Measurements from ENCODE around the gene PSMB3. TPM values are rescaled to one million over a fixed set of nuclear protein-coding genes. Genes with fewer than 3 reads are reported as not detected.

Gene PSMB3
- total and polyA plus RNA-seq, 9 of the 15 experiments (the other 6 are each of a cell fraction or from before 2014, with no cell fraction given) = 460 to 2,775 (median 574) TPM

- no peak for ATAC-seq
- Histone ChIP-seq H3K4me2 (ENCODE audit: insufficient read depth, low read length) (no peak overlapping the region), H3K36me3 (ENCODE audit: control insufficient read depth, insufficient read depth, low read length) (peaks cover 69% of the 10 kb centered on the region; the same call in 2 of the 3 replicates), H3K9me3 (replicated peaks; ENCODE audit: control insufficient read depth, insufficient read depth, low read depth, low read length) (no peaks in the 10 kb centered on the region), H3K27me3 (ENCODE audit: control insufficient read depth in 2 of 2, insufficient read depth in 2 of 2, low read length in 2 of 2) (no peaks in the 10 kb centered on the region), H3K9ac (ENCODE audit: insufficient read depth in 1 of 2, low read depth in 2 of 2, low read length in 2 of 2) (peak overlapping the region in 1 of 2 experiments; percentile 70; a peak in 2 of 4 replicates), H3K27ac (ENCODE audit: extremely low read depth, low read depth, low read length) (no peak overlapping the region), H3K4me3 (no peak overlapping the region), H4K20me1 (replicated peaks; ENCODE audit: control insufficient read depth, insufficient read depth, low read length) (peaks cover 8% of the 10 kb centered on the region; the same call in 1 of the 2 replicates), H2AFZ (ENCODE audit: low read depth, low read length) (no peak overlapping the region), H3K9me1 (ENCODE audit: control insufficient read depth, insufficient read depth, low read length) (peaks cover 4% of the 10 kb centered on the region), H3K4me1 (replicated peaks in 1 of 2; ENCODE audit: control insufficient read depth in 2 of 2, insufficient read depth in 2 of 2, low read length in 2 of 2) (peaks cover 35 to 65% of the 10 kb centered on the region in 2 experiments), H3K79me2 (ENCODE audit: control insufficient read depth, insufficient read depth, low read length) (peaks cover 34% of the 10 kb centered on the region)
- TF ChIP-seq POLR2G (IDR thresholded peaks at IDR 0.05; ENCODE audit: low read depth, low read length) (peak; percentile 41; the same call in 1 of the 2 replicates), XRCC3 (IDR thresholded peaks at IDR 0.05) (no peak)
- ChIA-PET CTCF (ENCODE audit: low intra/inter-chr PET ratio) (no interaction called here), POLR2A (interaction anchor here (0.6 to 3.5 kb wide), 5 partner anchors 9 to 320 kb away, joined by 3 to 30 read pairs (median 3); no protein-coding TSS in a partner anchor)
- FAIRE-seq = no peak
- DNase-seq (ENCODE audit: extremely low read depth in 1 of 4, low spot score in 3 of 4) = no peak
- intact Hi-C loops (cut with micrococcal nuclease) = no loop called here
- BruUV-seq (replicated peaks) = no TSS peak
- in situ Hi-C loops (cut with MboI) = no loop called here
- 94% methylated on average over 12 of the region's 18 CpGs for WGBS (ENCODE audit: insufficient coverage, low coverage, missing lambda C conversion rate)
These were observed 43.3 kb upstream of the PSMB3 start for GRCh38 chr17:38709104-38709820.

- POLR2A ChIA-PET = interaction anchor here (0.6 to 3.5 kb wide), 9 partner anchors 7 to 319 kb away, joined by 3 to 30 read pairs (median 4); no protein-coding TSS in a partner anchor
- intact Hi-C loops (cut with micrococcal nuclease) (no loop called here), in situ Hi-C loops (cut with MboI) (no loop called here)
- H3K9me1 ChIP-seq (ENCODE audit: control insufficient read depth, insufficient read depth, low read length) = peaks cover 4% of the 10 kb centered on the region
- H2AFZ ChIP-seq (ENCODE audit: low read depth, low read length) = no peak overlapping the region
- ATAC-seq (no peak), FAIRE-seq (no peak), DNase-seq (ENCODE audit: extremely low read depth in 1 of 4, low spot score in 3 of 4) (no peak)
- H3K27ac ChIP-seq (ENCODE audit: extremely low read depth, low read depth, low read length) = no peak overlapping the region
- peak overlapping the region in 1 of 2 experiments; percentile 75; a peak in 2 of 4 replicates for H3K9ac ChIP-seq (ENCODE audit: insufficient read depth in 1 of 2, low read depth in 2 of 2, low read length in 2 of 2)
- peaks cover 8% of the 10 kb centered on the region; the same call in 1 of the 2 replicates for H4K20me1 ChIP-seq (replicated peaks; ENCODE audit: control insufficient read depth, insufficient read depth, low read length)
- no peaks in the 10 kb centered on the region for H3K27me3 ChIP-seq (ENCODE audit: control insufficient read depth in 2 of 2, insufficient read depth in 2 of 2, low read length in 2 of 2)
- no peak overlapping the region for H3K4me2 ChIP-seq (ENCODE audit: insufficient read depth, low read length)
- H3K9me3 ChIP-seq (replicated peaks; ENCODE audit: control insufficient read depth, insufficient read depth, low read depth, low read length) = no peaks in the 10 kb centered on the region
- BruUV-seq (replicated peaks) = no TSS peak
- 60% methylated on average over 13 of the region's 13 CpGs for WGBS (ENCODE audit: insufficient coverage, low coverage, missing lambda C conversion rate)
- H3K79me2 ChIP-seq (ENCODE audit: control insufficient read depth, insufficient read depth, low read length) = peaks cover 27% of the 10 kb centered on the region
- CTCF ChIA-PET (ENCODE audit: low intra/inter-chr PET ratio) = interaction anchor here (0.5 kb wide), 1 partner anchor 113 kb away, joined by 4 read pairs; no protein-coding TSS in a partner anchor
- peaks cover 35 to 58% of the 10 kb centered on the region in 2 experiments for H3K4me1 ChIP-seq (replicated peaks in 1 of 2; ENCODE audit: control insufficient read depth in 2 of 2, insufficient read depth in 2 of 2, low read length in 2 of 2)
- peaks cover 70% of the 10 kb centered on the region; the same call in 2 of the 3 replicates for H3K36me3 ChIP-seq (ENCODE audit: control insufficient read depth, insufficient read depth, low read length)
- H3K4me3 ChIP-seq = no peak overlapping the region
- TF ChIP-seq RBM25 (IDR thresholded peaks at IDR 0.05; ENCODE audit: low read depth, low read length, severe bottlenecking) = peak; percentile 89
- TF ChIP-seq HDAC1 (IDR thresholded peaks at IDR 0.05) = 0 out of 4 replicates have a peak, but pooled peaks of 1 of the 2 experiments have one; percentile 21
- peak; percentile 68 to 73 for TF ChIP-seq KDM1A (IDR thresholded peaks at IDR 0.05)
- TF ChIP-seq BCOR (IDR thresholded peaks at IDR 0.05) = peak; percentile 88
- no peak for TF ChIP-seq SPI1 (IDR thresholded peaks at IDR 0.05; ENCODE audit: borderline replicate concordance, low read depth, low read length)
- TF ChIP-seq KAT2B (IDR thresholded peaks at IDR 0.05; ENCODE audit: low read depth, low read length) = no peak
- no peak for TF ChIP-seq MBD2 (IDR thresholded peaks at IDR 0.05; ENCODE audit: borderline replicate concordance, low read depth)
- TF ChIP-seq BMI1 (IDR thresholded peaks at IDR 0.05; ENCODE audit: low read length) = no peak
- no peak for TF ChIP-seq JUN (IDR thresholded peaks at IDR 0.05; ENCODE audit: borderline replicate concordance, low read depth, low read length)
- no peak for TF ChIP-seq JUN (CRISPR knock-in tag; IDR thresholded peaks at IDR 0.05; ENCODE audit: borderline replicate concordance)
- TF ChIP-seq ZNF79 (CRISPR knock-in tag; IDR thresholded peaks at IDR 0.05; ENCODE audit: low read depth) = no peak
- TF ChIP-seq EGR1 (conservative IDR thresholded peaks at IDR 0.05) = 0 out of 2 replicates have a peak, but pooled peaks have one; percentile 13
- TF ChIP-seq ADNP (tag; IDR thresholded peaks at IDR 0.05) = 0 out of 2 replicates have a peak, but pooled peaks have one; percentile 51
- TF ChIP-seq ZNF354B (CRISPR knock-in tag; IDR thresholded peaks at IDR 0.05) = no peak
These were observed 42.5 kb upstream of the PSMB3 start for GRCh38 chr17:38709864-38710603.

Measured in K562 (cell line).